ENCODE measurements around the gene TNFRSF11A.
A peak's percentile ranks its signal among the peaks of the same experiment; 100 is the strongest.

DNA sequence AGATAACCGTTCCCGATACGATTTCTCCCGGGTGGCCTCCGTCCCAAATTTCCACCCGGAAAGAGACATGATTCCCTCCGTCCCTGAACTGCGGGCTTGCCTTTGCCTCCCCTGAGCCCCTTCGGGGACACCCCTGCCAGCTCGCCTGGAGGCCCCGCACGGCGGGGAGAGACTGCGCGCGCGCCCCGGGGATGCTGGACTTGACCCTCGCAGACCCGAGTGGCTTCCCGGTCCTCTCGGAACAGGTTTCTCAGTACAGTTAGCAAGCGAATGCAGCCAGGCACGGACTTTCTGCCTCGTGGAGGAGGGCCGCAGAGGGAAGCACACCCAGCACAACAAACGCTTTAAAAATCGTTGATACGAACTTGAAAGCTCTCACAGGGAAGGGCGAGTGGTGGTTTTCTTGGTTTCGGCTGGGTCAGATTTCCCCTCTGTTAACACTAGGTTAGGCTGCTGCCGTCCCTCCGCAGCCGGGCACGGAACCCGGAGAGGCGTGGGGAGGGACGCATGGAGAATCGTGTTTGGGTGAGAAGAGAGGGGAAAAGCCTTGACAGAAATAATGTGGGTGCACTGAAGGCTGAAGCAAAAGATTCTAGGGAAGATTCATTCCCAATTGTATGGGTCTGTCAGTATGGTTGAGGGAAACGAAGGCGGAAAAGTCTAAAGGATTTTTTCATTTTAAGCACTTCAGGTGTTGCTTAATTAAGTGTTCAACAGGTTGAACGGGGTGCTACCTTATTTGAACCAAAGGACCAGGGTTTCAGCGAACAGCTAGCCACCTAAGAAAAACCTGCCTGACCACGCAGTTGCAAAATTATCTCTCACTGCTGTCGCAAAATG, 916 bp downstream of the TNFRSF11A start:
- TF ChIP-seq, protein P1, sequence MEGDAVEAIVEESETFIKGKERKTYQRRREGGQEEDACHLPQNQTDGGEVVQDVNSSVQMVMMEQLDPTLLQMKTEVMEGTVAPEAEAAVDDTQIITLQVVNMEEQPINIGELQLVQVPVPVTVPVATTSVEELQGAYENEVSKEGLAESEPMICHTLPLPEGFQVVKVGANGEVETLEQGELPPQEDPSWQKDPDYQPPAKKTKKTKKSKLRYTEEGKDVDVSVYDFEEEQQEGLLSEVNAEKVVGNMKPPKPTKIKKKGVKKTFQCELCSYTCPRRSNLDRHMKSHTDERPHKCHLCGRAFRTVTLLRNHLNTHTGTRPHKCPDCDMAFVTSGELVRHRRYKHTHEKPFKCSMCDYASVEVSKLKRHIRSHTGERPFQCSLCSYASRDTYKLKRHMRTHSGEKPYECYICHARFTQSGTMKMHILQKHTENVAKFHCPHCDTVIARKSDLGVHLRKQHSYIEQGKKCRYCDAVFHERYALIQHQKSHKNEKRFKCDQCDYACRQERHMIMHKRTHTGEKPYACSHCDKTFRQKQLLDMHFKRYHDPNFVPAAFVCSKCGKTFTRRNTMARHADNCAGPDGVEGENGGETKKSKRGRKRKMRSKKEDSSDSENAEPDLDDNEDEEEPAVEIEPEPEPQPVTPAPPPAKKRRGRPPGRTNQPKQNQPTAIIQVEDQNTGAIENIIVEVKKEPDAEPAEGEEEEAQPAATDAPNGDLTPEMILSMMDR (IDR thresholded peaks at IDR 0.05) = no peak
- TF ChIP-seq EZH2 (IDR thresholded peaks at IDR 0.05; ENCODE audit: borderline replicate concordance, insufficient read depth, low read depth, low read length, poor library complexity, severe bottlenecking) = peak; percentile 10

Measured in B cell (primary cell).